Activated CD8-positive, alpha-beta memory T cell treated with anti-CD3 and anti-CD28 coated beads for 36 hours (primary cell): Measurements from ENCODE around the gene VSTM4. TPM values are rescaled to one million over a fixed set of nuclear protein-coding genes. Genes with fewer than 3 reads are reported as not detected.

Source experiments
- CTCF ChIA-PET: fragments of 350-600 bp; sonication (Branson Sonifier 250); formaldehyde crosslinking; loops from one replicate; lab custom pipeline; 2021; ENCODE audit warnings: antibody characterized with exemption; lab: Charles Lee
- POLR2A ChIA-PET: fragments of 350-600 bp; sonication (Branson Sonifier 250); formaldehyde crosslinking; loops from one replicate; lab custom pipeline; 2021; ENCODE audit warnings: antibody characterized with exemption; lab: Charles Lee
- total RNA-seq, 2 experiments: library from RNA; stranded (reverse); gene quantifications; one replicate each; pipeline ENCODE4 v1.2.3, GENCODE V29; 2021

Gene VSTM4
- total RNA-seq, 2 experiments from 2014 or later = 0.06 TPM

DNA sequence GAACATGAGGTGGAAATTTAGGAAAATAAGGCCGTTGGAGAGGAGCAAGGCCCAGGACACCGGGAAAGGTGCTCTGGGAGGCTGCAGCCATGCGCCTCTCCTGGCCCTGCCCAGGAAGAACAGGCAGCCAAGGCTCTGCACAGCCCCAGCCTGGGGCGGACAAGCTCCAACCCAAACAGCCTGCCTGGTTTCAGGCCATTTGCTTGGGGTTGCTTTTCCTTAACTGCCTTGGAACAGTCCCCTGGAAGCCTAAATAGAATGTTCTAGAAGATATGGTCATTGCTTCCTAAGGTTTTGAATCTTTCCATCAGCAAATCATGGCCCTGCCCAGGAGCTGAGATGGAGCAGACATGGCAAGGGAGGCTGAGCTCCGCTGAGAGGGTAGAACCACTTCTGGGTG lies 11.0 kb downstream of the VSTM4 start:
- CTCF ChIA-PET = no interaction called here
- POLR2A ChIA-PET = no interaction called here

DNA sequence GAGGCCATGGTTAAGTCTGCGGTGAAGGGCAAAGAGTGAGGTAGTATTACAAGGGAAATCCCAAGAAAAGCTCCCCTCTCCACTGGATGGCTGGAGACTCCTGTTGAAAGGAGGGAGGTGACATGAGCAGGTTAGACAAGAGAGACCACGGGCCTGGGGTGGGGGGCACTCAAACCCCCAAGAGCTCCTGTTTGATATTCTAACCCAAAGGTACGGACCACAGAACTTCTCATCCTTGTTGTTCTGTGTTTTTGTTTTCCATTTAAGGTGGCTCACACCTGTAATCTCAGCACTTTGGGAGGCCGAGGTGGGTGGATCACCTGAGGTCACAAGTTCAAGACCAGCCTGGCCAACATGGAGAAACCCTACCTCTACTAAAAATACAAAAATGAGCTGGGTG lies 11.6 kb downstream of the VSTM4 start:
- CTCF ChIA-PET = no interaction called here
- POLR2A ChIA-PET = no interaction called here

DNA sequence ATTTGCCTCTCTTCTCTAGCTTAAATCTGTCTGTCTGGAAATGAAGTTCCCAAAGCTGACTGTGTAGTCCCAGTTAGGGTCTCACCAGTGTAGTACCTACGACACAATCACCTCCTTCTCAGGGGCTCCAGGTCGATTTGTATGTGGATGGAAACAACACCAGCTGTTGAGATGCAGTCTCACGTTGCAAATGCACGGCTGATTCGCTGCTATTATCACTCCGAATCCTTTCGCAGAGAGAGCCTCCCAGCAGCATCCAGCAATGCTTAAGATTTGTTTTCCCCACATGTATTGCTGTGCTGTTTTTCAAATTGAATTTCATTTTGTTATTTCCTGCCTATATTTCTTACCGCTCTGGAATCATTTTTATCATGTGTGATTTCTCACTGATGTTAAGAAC lies 16.3 kb downstream of the VSTM4 start:
- ChIA-PET POLR2A (no interaction called here), CTCF (no interaction called here)

DNA sequence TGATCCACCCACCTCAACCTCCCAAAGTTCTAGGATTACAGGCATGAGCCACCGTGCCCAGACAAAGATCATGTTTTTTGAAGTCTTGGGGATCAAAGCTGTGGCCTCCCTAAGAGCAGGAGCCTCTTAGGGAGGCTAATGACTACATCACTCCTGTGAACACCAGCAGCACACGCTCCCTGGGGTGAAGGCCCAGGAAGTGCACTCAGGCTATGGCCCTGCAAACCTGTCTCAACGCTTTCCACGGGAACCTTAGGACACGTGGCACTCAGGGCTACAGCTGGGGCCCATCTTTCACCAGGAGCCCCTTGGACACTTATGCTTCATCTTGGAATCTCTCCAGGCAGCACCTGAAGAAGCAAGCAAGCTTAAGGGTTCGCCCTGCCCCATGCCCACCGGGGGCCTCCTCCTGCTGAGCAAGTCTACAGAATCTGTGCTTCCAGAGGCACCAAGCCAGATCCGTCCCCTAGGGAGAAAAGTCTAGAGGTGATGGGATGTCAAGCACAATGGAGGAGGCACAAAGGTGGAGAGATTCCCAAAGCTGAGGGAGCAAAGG lies 18.4 kb downstream of the VSTM4 start:
- POLR2A ChIA-PET = no interaction called here
- CTCF ChIA-PET = no interaction called here

DNA sequence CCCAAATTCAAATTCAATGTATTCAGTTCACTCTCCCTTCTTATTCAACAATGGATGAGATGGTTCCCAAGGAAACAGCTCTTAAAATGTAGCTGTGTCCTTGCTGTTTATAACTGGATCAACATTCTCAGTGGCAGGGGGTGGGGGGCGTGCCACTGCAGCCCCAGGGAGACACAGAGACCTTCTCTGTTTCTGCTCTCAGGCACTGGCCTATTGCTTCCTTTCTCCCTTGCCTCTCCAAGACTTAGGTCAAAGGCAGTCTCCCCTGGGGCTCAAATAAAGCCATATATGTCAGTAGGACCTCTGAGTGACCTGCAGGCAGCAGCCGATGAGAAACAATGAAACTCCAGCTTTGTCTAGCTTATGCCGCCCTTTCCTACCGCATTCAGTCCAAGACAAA lies 20.7 kb downstream of the VSTM4 start:
- ChIA-PET CTCF (no interaction called here), POLR2A (no interaction called here)

DNA sequence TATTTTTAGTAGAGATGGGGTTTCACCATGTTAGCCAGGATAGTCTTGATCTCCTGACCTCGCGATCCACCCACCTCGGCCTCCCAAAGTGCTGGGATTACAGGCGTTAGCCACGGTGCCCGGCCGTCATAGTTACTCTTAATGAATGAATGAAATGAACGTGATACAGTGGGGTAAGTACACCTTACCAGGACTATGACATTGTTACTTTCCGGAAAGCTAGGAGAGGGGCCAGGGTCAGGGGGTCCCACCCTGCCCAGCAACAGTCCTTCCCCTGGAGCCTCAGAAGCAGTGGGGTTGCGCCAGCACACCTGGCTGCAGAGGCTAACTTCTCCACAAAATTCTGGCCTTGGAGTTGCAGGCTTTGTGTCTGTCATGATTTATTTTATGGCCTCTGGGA lies 21.4 kb downstream of the VSTM4 start:
- ChIA-PET CTCF (interaction anchor here (1.0 kb wide), 1 partner anchor 57 kb away, joined by 3 read pairs; no protein-coding TSS in a partner anchor), POLR2A (no interaction called here)

DNA sequence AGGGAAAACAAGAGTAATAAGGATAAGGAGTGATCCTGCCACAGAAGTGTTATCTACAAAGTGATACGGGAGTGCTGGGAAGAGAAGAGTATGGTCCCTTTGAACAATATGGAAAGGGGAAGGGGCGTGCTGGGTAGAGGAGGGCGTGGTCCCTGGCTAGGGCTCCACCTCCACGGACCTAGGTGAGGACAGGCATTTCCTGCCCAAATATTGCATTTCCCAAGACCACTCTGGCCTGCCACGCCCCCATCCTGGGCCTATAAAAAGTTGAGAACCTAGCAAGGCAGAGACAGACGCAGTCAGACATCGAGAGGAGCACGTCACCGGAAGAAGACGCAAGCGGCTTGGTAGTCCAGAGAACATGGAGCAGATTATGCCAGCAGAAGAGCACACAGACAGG lies 22.8 kb downstream of the VSTM4 start:
- CTCF ChIA-PET = no interaction called here
- POLR2A ChIA-PET = no interaction called here

DNA sequence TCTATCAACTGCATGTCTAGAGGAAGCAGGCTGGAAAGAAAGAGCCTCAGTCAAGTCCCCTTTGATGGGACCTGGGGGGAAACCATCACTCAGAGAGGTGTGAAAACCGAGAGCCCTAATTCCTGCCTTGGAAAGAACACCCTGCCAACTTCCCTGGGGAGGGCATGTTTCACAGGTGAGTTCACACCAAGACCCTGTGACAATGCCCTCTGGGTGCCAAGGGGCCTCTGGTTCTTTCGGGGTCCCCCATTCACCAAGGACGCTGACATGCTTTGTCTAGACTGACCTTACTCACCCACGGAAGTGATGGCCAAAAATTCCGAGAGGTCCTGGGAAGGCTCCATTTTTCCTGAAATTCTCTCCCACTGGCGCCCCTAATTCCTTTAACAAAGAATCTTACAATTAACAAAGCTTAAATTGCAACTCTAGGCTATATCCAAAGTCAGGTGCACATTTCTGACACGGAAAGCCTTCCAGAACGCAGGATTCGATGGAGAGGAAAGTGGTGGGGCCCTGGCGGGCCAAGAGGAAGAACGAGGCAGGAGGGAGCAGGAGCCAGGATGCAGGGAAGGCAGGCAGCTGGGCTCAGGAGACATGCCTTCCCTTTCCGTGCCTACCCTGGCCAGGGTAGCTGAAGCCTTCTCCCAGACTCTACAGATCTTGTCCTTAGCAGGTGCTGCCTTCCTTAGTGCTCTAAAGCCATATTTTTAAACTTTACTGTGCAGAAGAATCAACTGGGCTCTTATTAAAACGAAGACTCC lies 23.7 kb downstream of the VSTM4 start:
- POLR2A ChIA-PET = no interaction called here
- CTCF ChIA-PET = no interaction called here

DNA sequence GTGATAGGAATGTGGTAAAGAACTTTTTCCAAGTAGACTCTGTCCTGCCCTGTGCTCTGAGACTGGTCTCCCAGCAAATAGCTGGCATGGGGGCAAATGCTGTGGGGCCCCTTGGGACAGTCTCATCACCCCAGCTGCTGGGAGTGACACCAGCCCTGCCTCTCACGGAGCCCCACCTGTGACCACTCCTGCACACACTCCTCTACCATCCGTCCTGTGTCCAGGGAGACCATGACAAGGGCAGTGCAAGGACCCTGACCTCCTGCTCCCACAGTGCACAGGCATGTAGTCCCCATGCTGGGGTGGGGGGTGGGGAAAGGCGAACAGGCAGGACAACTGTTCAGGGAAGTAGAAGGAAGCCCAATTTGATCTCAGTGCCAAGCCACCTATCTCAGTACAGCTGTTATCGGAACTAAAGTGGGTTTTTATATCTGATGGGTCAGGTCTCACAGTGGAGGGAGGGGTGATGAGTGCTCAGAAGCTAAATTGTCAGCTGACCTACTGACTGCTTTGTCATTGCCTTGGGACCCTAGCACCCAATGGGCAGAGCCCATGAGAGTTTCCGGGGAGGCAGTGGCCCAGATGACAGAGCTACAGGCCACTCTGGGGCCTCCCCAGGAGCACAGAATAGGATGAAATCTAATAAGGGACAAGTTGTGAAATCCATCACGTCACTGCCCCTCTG lies 24.5 kb downstream of the VSTM4 start:
- CTCF ChIA-PET = no interaction called here
- POLR2A ChIA-PET = no interaction called here

DNA sequence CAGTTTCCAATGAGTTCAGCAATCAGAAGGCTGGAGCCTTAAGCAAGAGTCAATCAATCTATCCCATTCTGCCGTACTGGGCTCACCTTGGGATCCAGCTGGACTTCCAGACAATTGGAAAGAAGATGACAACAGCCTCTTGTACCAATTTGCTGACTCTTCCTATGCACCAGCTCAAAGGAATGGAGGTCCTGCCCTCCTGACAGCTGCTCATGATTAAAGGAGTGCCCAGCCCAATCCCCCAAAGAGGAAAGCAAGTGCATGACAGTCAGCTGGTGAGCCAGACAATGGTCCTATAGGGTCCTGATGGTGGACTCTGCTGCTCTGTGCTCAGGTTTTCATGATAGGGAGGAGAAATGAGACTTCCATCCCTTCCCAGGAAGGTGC lies 25.1 kb downstream of the VSTM4 start:
- POLR2A ChIA-PET = no interaction called here
- CTCF ChIA-PET = no interaction called here

DNA sequence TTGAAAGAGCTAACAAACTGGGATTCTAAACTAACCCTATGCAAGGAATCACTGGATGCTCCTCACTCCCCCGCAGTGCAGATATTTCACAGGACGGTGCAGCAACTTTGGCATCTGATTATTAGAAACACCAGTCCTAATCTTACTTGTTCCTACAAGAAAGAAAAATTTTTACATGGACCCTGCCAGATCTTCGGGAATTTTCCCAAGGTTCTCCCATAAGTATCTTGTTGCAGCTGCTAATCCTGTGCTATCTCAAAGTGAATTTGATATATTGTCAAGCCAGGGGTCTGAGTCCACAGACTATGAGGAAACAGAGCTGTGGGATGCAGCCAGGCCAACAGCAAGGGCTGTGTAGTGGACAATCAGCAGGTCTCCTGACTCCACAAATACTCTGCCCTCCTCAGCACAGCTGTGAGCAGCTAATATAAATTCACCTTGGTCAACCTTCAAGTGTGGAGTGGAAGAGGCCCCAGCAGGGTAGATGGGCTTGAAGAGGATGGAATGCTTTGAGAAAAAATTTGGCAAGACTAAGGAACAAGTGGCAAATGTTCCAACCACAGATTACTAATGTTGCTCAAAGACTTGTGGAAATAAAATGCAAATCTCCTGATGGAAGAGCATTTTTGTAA lies 25.6 kb downstream of the VSTM4 start:
- ChIA-PET CTCF (no interaction called here), POLR2A (no interaction called here)

DNA sequence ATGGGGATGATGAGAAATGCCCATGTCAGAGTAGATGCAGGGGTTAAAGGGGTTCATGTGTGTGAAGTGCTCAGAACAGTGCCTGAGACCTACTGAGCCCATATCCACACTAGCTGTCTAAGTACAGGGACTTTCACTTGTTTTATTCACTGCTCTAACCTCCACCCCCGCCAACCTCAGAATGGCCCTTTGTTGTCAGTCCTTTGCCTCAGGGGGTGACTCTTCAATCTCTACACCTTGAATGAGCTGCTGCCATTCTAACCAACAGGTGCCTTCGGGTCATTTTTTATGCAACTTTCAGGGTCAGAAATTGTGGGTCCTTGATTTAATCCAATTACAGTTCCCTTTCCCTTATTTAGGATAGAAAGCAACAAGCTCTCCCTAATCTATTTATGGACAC lies 26.2 kb downstream of the VSTM4 start:
- ChIA-PET CTCF (no interaction called here), POLR2A (no interaction called here)

DNA sequence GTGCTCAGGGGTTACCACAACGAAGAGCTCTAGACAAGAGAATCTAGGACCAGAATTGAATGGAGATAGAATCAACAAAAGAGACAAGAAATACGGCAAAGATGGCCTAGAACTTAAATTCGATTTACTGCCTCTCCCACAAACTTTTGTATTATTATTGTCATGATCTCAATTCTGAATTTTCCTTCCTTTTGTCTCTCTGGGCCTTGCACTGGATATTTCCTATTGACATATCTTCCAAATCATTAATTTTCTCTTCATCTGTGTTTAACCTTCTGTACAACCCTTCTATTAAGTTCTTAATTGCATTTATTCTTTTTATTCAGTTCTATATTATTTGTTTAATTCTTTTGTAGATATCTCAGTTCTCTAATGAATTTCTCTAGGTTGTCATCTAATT lies 28.4 kb downstream of the VSTM4 start:
- ChIA-PET POLR2A (no interaction called here), CTCF (no interaction called here)

DNA sequence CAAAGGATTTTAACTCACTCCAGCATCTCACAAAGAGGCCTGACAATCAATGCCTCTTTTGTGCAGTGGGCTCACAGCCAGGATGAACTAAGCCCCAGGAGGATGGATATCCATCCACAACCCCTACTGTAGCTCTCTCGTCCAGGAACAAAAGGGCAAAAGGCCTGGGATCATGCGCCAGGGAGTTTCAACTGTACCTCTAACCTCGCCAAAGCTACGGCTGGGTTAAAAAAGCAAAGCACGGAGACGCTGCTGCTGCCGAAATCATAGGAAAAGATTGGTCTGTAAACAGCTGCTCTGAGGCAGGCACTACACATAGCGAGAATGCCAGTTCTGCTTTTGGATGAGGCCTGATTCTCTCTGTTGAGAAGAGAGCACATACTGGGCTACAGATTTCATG lies 32.1 kb downstream of the VSTM4 start:
- ChIA-PET POLR2A (no interaction called here), CTCF (no interaction called here)

DNA sequence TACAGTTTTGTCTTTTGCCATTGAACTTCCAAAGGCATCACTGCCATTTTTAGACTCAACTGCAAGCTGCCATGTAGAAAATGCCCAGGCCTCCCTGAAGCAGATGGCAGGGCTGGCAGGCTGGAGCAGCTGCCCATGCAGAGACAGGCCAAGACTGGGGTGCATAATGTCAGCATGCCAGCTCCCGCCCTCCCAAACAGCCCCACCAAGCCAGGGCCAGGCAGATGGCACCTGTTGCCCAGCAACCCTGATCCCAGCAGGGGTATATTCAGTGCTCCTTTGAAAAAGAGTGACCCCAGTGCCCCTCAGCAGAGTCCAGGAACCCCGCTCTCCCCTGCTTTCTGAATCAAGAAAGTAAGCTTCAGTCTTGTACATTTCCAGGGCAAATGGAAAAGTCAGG lies 32.6 kb downstream of the VSTM4 start:
- ChIA-PET POLR2A (no interaction called here), CTCF (no interaction called here)

DNA sequence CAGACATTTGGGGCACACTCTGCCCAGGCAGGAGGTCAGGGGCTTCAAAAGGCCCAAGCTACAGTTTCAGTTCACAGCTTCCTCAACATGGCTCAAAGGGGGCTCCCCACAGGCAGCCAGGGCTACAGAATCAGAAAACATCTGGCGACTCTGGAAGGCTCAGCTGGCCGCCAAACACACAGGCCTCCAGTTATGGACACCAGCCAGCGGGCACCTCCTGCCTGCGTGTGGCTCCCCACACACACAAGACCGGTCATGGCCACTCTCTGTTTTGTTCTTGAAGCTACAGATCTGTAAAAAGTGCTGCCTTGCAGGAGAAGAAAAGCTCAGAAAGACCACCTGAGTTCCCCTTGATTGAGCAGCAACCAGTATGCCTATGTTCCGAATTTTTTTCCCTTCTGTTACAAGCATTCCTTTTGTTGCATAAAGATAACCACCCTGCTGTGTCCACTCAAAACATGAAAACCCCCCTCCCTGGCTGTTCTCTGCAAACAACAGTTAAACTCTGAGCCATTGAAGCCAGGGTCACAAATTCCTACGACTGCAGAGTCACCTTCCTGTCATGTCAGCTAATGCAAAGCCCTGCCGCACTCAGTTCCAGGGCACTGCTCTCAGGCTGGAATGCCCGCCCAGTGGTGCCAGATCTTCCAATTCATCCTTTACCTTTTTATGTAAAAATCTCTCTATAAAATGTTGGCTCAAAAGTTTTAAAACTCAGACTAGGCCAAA lies 33.6 kb downstream of the VSTM4 start:
- ChIA-PET POLR2A (no interaction called here), CTCF (no interaction called here)

DNA sequence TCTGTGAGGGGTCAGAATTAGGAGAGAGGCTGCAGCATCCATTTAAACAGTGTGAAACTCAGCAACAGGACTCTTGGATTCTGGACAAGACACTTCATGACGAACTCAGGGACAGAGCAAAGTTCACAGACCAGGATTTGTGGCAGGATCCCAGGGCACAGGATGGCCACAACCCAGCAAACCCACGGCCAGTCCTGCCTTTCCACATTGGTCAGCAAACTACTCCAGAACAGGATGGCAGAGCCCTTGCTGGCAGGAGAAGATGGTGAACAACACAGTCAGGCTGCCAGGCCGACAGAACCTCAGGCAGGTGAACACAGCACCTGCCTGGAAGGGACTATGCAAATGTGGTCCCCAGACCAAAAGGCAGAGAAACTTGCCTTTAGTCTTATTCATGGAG lies 34.4 kb downstream of the VSTM4 start:
- POLR2A ChIA-PET = no interaction called here

DNA sequence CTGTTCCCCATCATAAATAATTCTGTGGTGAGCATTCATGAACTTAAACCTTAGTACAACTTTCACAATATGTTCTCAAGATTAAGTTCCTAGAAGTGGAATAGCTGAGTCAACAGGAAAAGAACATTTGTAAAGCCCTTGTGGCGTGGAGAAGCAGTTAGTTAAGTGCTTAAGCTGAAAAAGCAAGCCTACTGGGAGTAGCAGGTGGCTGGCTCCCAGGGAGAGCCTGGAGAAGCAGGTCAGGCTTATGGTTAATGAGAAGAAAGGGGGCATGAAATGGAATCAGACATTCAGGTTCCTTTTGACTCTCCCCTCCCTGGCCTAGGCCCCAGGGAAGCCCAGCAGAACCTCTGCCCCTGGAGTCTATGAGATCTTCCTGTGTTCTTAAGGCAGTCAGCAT lies 35.3 kb downstream of the VSTM4 start:
- POLR2A ChIA-PET = no interaction called here
- CTCF ChIA-PET = no interaction called here

More for the DNA sequence above, 34.4 kb downstream of the VSTM4 start:
- CTCF ChIA-PET = no interaction called here

DNA sequence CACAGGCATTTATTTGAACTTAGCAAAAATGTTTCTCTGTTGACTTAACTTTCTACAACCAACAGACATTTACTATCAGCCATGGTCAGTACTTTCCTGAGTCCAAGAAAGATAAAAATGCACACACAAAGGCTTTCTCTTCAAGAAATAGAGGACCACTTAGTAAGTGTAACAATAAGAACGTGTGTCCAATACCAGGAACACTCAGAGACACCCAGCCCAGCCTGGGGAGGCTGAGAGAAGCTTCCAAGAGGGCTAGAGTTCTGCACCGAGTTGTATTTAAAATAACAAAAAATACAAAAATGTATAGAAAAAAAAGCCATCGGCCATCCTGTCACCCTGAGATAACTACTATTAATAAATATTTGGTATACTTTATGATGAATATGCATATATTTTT lies 35.8 kb downstream of the VSTM4 start:
- ChIA-PET CTCF (no interaction called here), POLR2A (no interaction called here)

DNA sequence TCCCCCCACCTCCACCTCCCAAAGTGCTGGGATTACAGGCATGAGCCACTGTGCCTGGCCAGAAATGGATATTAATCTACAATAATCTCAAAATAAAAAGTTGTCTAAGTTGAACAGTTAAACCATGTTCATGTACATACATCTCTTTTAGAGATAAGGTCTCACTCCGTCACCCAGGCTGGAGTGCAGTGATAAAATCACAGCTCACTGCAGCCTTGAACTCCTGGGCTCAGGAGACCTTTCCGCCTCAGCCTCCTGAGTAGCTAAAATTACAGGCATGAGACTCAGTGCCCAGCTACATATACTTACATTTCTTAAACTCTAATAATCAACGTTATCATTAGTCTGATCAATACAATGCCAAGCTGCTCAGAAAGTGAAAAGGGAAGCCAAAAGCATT lies 36.2 kb downstream of the VSTM4 start:
- ChIA-PET POLR2A (no interaction called here), CTCF (no interaction called here)
